ENCODE results near the gene TBX15. TPM values are rescaled to one million over a fixed set of nuclear protein-coding genes. Genes with fewer than 3 reads are reported as not detected.

TBX15 gene
- polyA plus RNA-seq, 3 donors from 2014 or later = not detected

- Mint-ChIP-seq H3K4me1 (peaks cover 6 to 17% of the 10 kb centered on the region in 2 donors), H3K36me3 (peaks cover 4 to 17% (median 7%) of the 10 kb centered on the region in 3 donors)
Observed at GRCh38 chr1:119007339-119007669, 19.2 kb upstream of the TBX15 start.

DNA sequence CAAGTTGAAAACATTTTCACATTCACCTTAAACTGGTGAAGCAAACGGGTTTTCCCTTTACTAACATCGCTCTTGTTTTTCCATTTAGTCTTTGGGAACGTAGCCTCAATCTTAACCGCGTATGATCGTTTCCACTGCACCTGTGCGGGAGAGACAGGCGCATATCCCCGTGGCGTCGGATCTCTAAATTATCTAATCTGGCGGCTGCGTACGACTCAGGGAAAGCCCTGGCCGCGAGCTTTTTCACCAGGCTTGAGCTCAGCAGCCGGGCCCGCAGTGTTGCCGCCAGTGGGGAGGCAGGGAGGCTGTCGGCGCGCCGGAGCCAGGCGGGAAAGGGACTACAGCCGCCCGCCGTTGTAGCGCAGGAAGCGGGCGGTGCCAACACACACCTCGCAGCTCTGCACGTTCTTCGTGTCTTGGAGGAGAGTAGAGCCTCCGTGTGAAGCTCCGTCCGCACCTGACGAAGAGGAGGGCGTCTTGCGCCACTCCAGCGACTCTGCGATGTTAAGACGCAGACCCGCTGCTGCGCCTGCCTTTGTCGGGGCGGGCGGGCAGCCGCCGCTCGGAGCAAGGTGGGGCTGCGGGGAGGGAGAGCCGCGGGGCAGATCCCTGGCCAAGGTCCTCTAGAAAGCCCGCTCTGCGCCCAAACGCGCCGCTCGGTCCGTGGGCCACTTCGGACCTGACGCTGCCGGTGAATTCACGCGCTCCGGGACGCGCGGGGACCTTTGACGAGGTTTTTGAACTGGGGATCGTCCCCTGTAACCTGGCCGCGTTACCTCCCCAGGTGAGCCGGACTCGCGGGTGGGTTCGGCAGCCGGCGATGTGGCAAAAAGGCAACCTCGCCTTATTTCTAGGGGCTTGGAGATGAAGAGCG, 18.5 kb upstream of the TBX15 start:
- H3K27me3 Mint-ChIP-seq (ENCODE audit: low read depth in 3 of 3) = peaks cover 34 to 50% (median 39%) of the 10 kb centered on the region in 3 donors
- no peak overlapping the region for H3K27ac Mint-ChIP-seq
- H3K9me3 Mint-ChIP-seq = peaks cover 12 to 64% (median 31%) of the 10 kb centered on the region in 6 donors
- H3K4me1 Mint-ChIP-seq = peaks cover 12 to 24% of the 10 kb centered on the region in 2 donors
- no peak overlapping the region for H3K4me3 Mint-ChIP-seq
- peaks cover 0 to 13% (median 7%) of the 10 kb centered on the region in 3 donors for H3K36me3 Mint-ChIP-seq
- DNase-seq = no peak

More at GRCh38 chr1:119007339-119007669, 19.2 kb upstream of the TBX15 start:
- Mint-ChIP-seq H3K9me3 (peaks cover 16 to 64% (median 32%) of the 10 kb centered on the region in 6 donors), H3K4me3 (no peak overlapping the region), H3K27ac (no peak overlapping the region), H3K27me3 (ENCODE audit: low read depth in 3 of 3) (peaks cover 36 to 46% (median 38%) of the 10 kb centered on the region in 3 donors)
- DNase-seq = no peak

DNA sequence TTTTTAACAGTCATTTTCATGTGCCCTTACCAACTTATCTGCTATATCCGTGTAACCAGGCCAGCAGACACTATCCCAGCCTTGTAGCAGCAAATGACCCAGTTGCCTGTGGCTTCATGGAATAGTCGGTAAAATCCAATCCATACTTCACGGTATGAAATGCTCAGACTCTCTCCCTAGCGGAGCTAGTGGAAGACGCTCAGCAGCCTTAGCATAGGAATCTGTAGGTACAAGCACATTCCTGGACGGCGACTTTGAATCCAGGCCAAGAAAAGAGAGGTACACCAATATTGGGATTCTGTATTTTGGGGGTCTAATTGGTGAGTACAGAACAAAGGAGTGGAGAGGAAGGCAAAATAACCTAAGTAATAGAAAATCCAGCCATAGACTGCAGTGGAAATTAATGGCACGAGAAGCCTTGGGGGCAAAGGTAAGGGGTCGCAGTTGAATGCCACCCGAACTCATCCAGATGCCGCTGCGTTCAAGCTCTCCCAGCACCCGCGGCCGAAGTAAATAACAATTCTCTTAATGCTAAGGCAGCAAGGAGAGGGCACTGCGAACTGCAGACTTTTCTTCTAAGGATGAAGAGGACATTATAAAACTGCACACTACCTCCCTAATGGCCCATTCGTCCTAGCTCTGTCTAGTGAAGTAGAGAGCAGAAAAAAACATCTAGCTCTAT, 17.7 kb upstream of the TBX15 start:
- peaks cover 13 to 28% of the 10 kb centered on the region in 2 donors for H3K4me1 Mint-ChIP-seq
- H3K27ac Mint-ChIP-seq = no peak overlapping the region
- DNase-seq = no peak
- H3K27me3 Mint-ChIP-seq (ENCODE audit: low read depth in 3 of 3) = peaks cover 34 to 52% (median 39%) of the 10 kb centered on the region in 3 donors
- H3K4me3 Mint-ChIP-seq = peak overlapping the region in 1 of 5 donors; percentile 47
- peaks cover 0 to 8% (median 7%) of the 10 kb centered on the region in 3 donors for H3K36me3 Mint-ChIP-seq
- peaks cover 12 to 58% (median 29%) of the 10 kb centered on the region in 6 donors for H3K9me3 Mint-ChIP-seq

DNA sequence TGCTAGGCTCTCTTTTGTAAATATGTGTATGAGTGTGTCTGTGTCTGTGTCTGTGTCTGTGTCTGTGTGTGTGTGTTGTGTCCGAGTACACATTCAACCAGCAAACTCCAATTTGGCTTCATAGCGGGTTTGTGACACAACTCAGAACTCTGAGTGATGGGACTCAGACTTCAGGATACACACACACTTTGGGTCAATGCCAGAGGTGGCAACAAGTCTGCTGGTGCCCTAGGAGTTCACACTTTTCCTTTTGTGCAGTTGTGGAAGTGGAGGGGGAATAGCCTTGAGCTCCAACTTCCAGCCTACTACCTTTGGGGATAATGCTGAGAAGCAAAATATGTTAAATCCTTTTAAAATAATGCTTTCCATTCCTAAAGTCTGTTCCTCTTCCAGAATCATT, 16.6 kb upstream of the TBX15 start:
- Mint-ChIP-seq H3K27ac (no peak overlapping the region), H3K27me3 (ENCODE audit: low read depth in 3 of 3) (peaks cover 36 to 61% (median 38%) of the 10 kb centered on the region in 3 donors), H3K36me3 (peaks cover 0 to 7% (median 0%) of the 10 kb centered on the region in 3 donors), H3K4me1 (peaks cover 19 to 39% of the 10 kb centered on the region in 2 donors), H3K4me3 (no peak overlapping the region), H3K9me3 (peaks cover 12 to 52% (median 29%) of the 10 kb centered on the region in 6 donors)
- DNase-seq = no peak

DNA sequence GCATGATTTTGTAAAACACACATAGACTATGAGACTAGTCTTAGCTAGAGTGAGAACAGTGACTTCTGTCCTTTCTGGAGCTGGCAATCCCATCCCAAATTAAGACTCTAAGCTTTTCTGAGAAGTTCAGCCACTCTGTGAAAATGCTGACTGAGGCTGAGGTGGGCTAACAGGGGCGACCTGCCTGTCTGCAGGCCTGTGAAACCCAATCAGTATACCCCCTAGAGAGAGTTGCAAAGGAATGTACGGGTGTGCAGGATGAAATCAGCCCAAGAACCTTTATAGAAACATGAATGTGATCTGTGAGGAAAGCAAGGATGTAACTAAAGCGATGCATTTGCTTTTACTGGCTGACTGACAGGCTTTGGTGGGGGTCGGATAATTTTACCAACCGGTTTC, 16.0 kb upstream of the TBX15 start:
- peaks cover 12 to 51% (median 26%) of the 10 kb centered on the region in 6 donors for H3K9me3 Mint-ChIP-seq

DNA sequence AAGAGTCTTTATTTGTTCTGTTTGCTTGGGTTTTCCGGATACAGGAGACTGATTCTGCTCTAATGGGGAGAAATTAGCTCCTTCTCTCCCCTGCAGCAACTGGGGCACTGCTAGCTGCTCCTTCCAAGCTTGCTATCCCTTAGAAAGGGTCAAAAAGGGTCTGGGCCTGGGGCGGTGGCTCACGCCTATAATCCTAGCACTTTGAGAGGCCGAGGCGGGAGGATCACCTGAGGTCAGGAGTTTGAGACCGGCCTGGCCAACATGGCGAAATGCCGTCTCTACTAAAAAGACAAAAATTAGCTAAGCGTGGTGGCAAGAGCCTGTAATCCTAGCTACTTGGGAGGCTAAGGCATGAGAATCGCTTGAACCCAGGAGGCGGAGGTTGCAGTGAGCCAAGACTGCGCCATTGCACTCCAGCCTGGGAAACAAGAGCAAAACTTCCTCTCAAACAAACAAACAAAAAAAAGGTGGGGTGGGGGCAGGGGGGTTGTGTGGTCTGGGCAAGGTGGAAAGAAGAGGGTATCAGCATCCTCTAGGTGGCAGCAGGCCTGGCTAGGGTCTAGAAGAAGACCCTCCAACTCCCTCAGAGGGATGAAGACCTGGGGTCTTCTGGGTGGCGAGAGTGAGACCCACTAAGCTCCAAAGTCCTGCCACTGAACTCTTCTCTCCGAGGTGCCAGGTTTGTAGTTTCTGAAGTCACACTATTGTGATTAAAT, 15.4 kb upstream of the TBX15 start:
- Mint-ChIP-seq H3K4me3 (no peak overlapping the region), H3K36me3 (peaks cover 0 to 5% (median 0%) of the 10 kb centered on the region in 3 donors), H3K27me3 (ENCODE audit: low read depth in 3 of 3) (peaks cover 38 to 63% (median 48%) of the 10 kb centered on the region in 3 donors), H3K4me1 (peaks cover 19 to 30% of the 10 kb centered on the region in 2 donors), H3K27ac (no peak overlapping the region), H3K9me3 (peaks cover 12 to 51% (median 23%) of the 10 kb centered on the region in 6 donors)
- no peak for DNase-seq

More for the DNA sequence above, 16.0 kb upstream of the TBX15 start:
- H3K36me3 Mint-ChIP-seq = peaks cover 0 to 7% (median 0%) of the 10 kb centered on the region in 3 donors
- no peak for DNase-seq
- peaks cover 19 to 35% of the 10 kb centered on the region in 2 donors for H3K4me1 Mint-ChIP-seq
- no peak overlapping the region for H3K27ac Mint-ChIP-seq
- peaks cover 39 to 59% (median 44%) of the 10 kb centered on the region in 3 donors for H3K27me3 Mint-ChIP-seq (ENCODE audit: low read depth in 3 of 3)
- no peak overlapping the region for H3K4me3 Mint-ChIP-seq

DNA sequence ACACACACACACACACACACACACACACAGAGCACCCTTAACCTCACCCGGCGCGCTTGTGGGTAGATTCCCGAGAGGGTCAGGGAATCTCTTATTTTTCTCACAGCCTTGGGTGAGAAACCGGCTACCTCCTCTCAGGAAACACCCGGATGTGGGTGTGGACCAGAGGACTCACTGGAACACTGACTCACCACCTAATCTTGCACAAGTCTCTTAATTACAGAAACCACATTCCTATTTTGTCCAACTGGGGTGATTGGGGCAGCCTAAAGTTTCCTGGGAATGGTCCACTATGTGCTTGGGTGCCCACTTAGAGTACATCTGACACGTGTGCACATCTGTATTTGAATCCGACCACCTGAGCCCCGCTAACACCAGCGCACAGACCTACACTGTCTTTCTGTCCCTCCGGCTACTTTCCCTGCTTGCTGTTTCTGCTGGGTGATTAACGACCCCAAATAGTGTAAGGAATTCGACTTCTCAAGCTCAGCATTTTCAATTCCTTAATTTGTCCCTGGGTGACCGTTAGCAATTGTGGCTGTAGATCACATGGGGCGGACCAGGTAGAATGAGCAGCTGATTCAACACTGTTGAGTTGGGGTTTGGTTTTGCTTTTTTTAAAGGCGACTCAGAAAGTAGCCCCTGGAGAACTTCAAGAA, 14.0 kb upstream of the TBX15 start:
- no peak for DNase-seq
- H3K27me3 Mint-ChIP-seq (ENCODE audit: low read depth in 3 of 3) = peaks cover 38 to 69% (median 51%) of the 10 kb centered on the region in 3 donors
- peaks cover 3 to 5% (median 4%) of the 10 kb centered on the region in 3 donors for H3K36me3 Mint-ChIP-seq
- H3K9me3 Mint-ChIP-seq = peaks cover 12 to 56% (median 25%) of the 10 kb centered on the region in 6 donors
- peak overlapping the region; percentile 2 to 58 (median 46) for H3K4me3 Mint-ChIP-seq
- peaks cover 16 to 25% of the 10 kb centered on the region in 2 donors for H3K4me1 Mint-ChIP-seq
- no peak overlapping the region for H3K27ac Mint-ChIP-seq

GRCh38 chr1:119001181-119002027, 13.3 kb upstream of the TBX15 start:
- Mint-ChIP-seq H3K4me1 (peaks cover 15 to 25% of the 10 kb centered on the region in 2 donors), H3K4me3 (peak overlapping the region; percentile 2 to 58 (median 30)), H3K27ac (no peak overlapping the region), H3K27me3 (ENCODE audit: low read depth in 3 of 3) (peaks cover 36 to 65% (median 54%) of the 10 kb centered on the region in 3 donors), H3K36me3 (peaks cover 3 to 5% (median 4%) of the 10 kb centered on the region in 3 donors), H3K9me3 (peaks cover 12 to 56% (median 24%) of the 10 kb centered on the region in 6 donors)
- DNase-seq = peak in 2 of 3 donors; percentile 2 to 16

GRCh38 chr1:119000371-119001180, 12.4 kb upstream of the TBX15 start:
- Mint-ChIP-seq H3K36me3 (peaks cover 0 to 5% (median 4%) of the 10 kb centered on the region in 3 donors), H3K4me3 (peak overlapping the region in 4 of 5 donors; percentile 16 to 33 (median 21)), H3K27ac (no peak overlapping the region), H3K4me1 (peaks cover 14 to 25% of the 10 kb centered on the region in 2 donors), H3K9me3 (peaks cover 9 to 58% (median 17%) of the 10 kb centered on the region in 6 donors), H3K27me3 (ENCODE audit: low read depth in 3 of 3) (peaks cover 33 to 60% (median 45%) of the 10 kb centered on the region in 3 donors)
- DNase-seq = no peak

DNA sequence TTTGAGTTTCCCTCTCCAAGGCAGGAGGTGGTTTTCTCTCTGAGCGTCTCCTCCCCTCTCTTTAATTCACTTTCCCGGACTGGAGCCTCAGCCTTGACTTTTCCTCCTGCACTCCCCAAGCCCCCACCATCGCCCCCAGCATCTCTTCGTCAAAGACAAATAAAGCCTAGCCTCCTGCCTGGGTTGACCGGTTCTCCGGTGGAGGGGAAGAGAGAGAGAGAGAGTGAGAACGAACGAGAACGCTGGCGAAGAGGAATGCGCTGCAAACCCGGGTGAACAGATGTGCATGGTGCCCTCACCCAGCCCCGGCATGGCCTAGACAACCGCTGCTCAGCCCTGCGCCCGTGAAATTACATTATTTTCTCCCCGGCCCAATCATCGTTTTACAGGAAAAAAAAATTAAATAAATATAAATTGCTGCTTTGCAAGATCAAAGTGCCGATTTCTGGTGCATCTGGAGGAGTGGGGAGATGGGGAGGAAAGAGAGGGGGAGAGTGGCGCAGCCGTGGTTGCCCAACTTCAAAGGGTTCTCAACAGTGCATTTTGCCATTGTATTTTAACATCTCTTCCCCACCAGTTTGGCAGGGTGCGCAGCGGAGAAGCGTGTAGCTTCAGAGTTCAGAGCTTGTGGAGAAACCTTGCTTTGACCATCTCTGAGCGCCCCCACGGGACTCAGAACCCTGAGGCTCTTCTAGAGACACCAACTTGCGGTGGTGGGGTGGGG, 11.4 kb upstream of the TBX15 start:
- no peak overlapping the region for H3K27ac Mint-ChIP-seq

DNA sequence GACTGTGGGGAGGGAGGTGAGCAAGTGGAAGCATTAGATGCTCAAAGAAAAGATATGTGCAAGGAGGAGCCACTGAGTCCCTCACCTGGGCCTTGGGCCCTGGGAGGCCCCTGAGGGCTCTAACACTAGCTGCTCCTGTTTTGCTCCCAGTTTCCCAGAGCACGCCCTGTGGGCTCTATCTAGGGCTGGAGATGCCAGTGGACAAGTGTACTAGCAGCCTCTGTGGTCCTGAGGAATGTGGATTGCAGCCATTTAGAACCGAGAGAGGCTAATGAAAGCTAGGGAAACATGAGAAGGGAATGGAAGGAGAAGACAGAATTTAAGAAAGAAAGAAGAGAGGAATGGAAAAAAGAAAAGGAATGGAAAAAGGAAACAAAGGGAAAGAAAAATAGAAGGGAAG, 10.0 kb upstream of the TBX15 start:
- Mint-ChIP-seq H3K4me3 (peak overlapping the region in 1 of 5 donors; percentile 15), H3K9me3 (peaks cover 6 to 53% (median 16%) of the 10 kb centered on the region in 6 donors), H3K36me3 (peaks cover 0 to 5% (median 4%) of the 10 kb centered on the region in 3 donors), H3K27me3 (ENCODE audit: low read depth in 3 of 3) (peaks cover 24 to 67% (median 37%) of the 10 kb centered on the region in 3 donors), H3K27ac (no peak overlapping the region), H3K4me1 (peaks cover 14 to 25% of the 10 kb centered on the region in 2 donors)
- DNase-seq = no peak

More for the DNA sequence above, 11.4 kb upstream of the TBX15 start:
- no peak for DNase-seq
- peaks cover 14 to 25% of the 10 kb centered on the region in 2 donors for H3K4me1 Mint-ChIP-seq
- peaks cover 8 to 53% (median 14%) of the 10 kb centered on the region in 6 donors for H3K9me3 Mint-ChIP-seq
- peaks cover 0 to 5% (median 4%) of the 10 kb centered on the region in 3 donors for H3K36me3 Mint-ChIP-seq
- H3K4me3 Mint-ChIP-seq = peak overlapping the region in 1 of 5 donors; percentile 13
- H3K27me3 Mint-ChIP-seq (ENCODE audit: low read depth in 3 of 3) = peaks cover 32 to 64% (median 44%) of the 10 kb centered on the region in 3 donors
